MM.1S (cell line): ENCODE data around the gene DUOX1.

Experiments
- DNase-seq: peaks from one replicate; pipeline ENCODE4 v3.0.0-alpha.2; 2015
- H2AFZ ChIP-seq: fragments of 300-600 bp; sonication (generic); 2 replicates; pipeline ENCODE4 v1.6.0; 2016; ENCODE audit warnings: antibody characterized with exemption, low read length
- H3F3A ChIP-seq: fragments of 300-600 bp; sonication (generic); 2 replicates; pipeline ENCODE4 v1.6.1; 2016; ENCODE audit warnings: mild to moderate bottlenecking, antibody characterized with exemption, low read length, moderate library complexity, mixed read lengths; ENCODE audit not compliant: insufficient read depth
- H3K27ac ChIP-seq: fragments of 300-600 bp; sonication (generic); 2 replicates; pipeline ENCODE4 v1.5.1; 2016; ENCODE audit warnings: mild to moderate bottlenecking, low read length
- H3K27me3 ChIP-seq: fragments of 300-600 bp; sonication (generic); replicated peaks from 2 replicates; pipeline ENCODE4 v1.6.0; 2016; ENCODE audit warnings: low read length; ENCODE audit not compliant: insufficient read depth
- H3K36me3 ChIP-seq: fragments of 300-600 bp; sonication (generic); replicated peaks from 2 replicates; pipeline ENCODE4 v1.6.1; 2016; ENCODE audit warnings: mild to moderate bottlenecking, low read length, mixed read lengths; ENCODE audit not compliant: insufficient read depth
- H3K4me1 ChIP-seq: fragments of 300-600 bp; sonication (generic); 2 replicates; pipeline ENCODE4 v1.6.1; 2016; ENCODE audit warnings: low read length, mixed read lengths
- H3K4me2 ChIP-seq: fragments of 300-600 bp; sonication (generic); 2 replicates; pipeline ENCODE4 v1.6.0; 2016; ENCODE audit warnings: low read depth, low read length
- H3K4me3 ChIP-seq: fragments of 300-600 bp; sonication (generic); 2 replicates; pipeline ENCODE4 v1.5.1; 2016; ENCODE audit warnings: low read length, mixed read lengths
- H3K79me2 ChIP-seq: fragments of 300-600 bp; sonication (generic); 2 replicates; pipeline ENCODE4 v1.6.1; 2016; ENCODE audit warnings: mixed run types, low read length, mixed read lengths
- H3K9ac ChIP-seq: fragments of 300-600 bp; sonication (generic); 2 replicates; pipeline ENCODE4 v1.6.1; 2016; ENCODE audit warnings: low read length, mixed read lengths
- H3K9me2 ChIP-seq: fragments of 300-600 bp; sonication (generic); replicated peaks from 2 replicates; pipeline ENCODE4 v1.6.1; 2016; ENCODE audit warnings: mild to moderate bottlenecking, low read length, mixed read lengths; ENCODE audit not compliant: insufficient read depth
- H3K9me3 ChIP-seq: fragments of 300-600 bp; sonication (generic); replicated peaks from 2 replicates; pipeline ENCODE4 v1.6.1; 2016; ENCODE audit warnings: mild to moderate bottlenecking, low read length, mixed read lengths; ENCODE audit not compliant: insufficient read depth
- H4K20me1 ChIP-seq: fragments of 300-600 bp; sonication (generic); 2 replicates; pipeline ENCODE4 v1.6.1; 2016; ENCODE audit warnings: mild to moderate bottlenecking, low read length, moderate library complexity, mixed read lengths; ENCODE audit not compliant: insufficient read depth
- CTCF ChIP-seq: fragments of 300-600 bp; sonication (generic); IDR thresholded peaks from 2 replicates; pipeline ENCODE4 v1.5.1; 2016; ENCODE audit warnings: antibody characterized with exemption, low read length, mixed read lengths
- EZH2 ChIP-seq: fragments of 300-600 bp; sonication (generic); optimal IDR thresholded peaks from 2 replicates; pipeline ENCODE3; 2017; ENCODE audit warnings: low read depth, mild to moderate bottlenecking, antibody characterized with exemption, low read length, mixed read lengths
- EZH2phosphoT487 ChIP-seq: fragments of 300-600 bp; sonication (generic); IDR thresholded peaks from 2 replicates; pipeline ENCODE4 v1.6.1; 2018; ENCODE audit warnings: antibody characterized with exemption, low read length

DUOX1 gene

GRCh38 chr15:45171912-45172311, 42.1 kb downstream of the DUOX1 start:
- Histone ChIP-seq H2AFZ (no peak overlapping the region), H3K79me2 (no peaks in the 10 kb centered on the region), H3K27ac (no peak overlapping the region), H3K9me3 (no peaks in the 10 kb centered on the region), H3K36me3 (no peaks in the 10 kb centered on the region), H3K4me3 (no peak overlapping the region), H4K20me1 (no peaks in the 10 kb centered on the region), H3K4me2 (no peak overlapping the region), H3F3A (peaks cover 3% of the 10 kb centered on the region; the same call in 1 of the 2 replicates), H3K9me2 (no peaks in the 10 kb centered on the region), H3K27me3 (no peaks in the 10 kb centered on the region), H3K9ac (no peak overlapping the region), H3K4me1 (no peaks in the 10 kb centered on the region)
- DNase-seq = no peak
- TF ChIP-seq EZH2 (no peak), CTCF (no peak), EZH2phosphoT487 (no peak)

GRCh38 chr15:45174069-45174468, 44.3 kb downstream of the DUOX1 start:
- Histone ChIP-seq H3K4me1 (no peaks in the 10 kb centered on the region), H3K9me2 (no peaks in the 10 kb centered on the region), H2AFZ (no peak overlapping the region), H3K27me3 (no peaks in the 10 kb centered on the region), H3K9me3 (no peaks in the 10 kb centered on the region), H3K9ac (no peak overlapping the region), H3F3A (no peaks in the 10 kb centered on the region; the same call in 1 of the 2 replicates), H3K36me3 (no peaks in the 10 kb centered on the region), H3K27ac (no peak overlapping the region), H3K79me2 (no peaks in the 10 kb centered on the region), H4K20me1 (no peaks in the 10 kb centered on the region), H3K4me2 (no peak overlapping the region), H3K4me3 (no peak overlapping the region)
- TF ChIP-seq EZH2phosphoT487 (no peak), EZH2 (no peak), CTCF (no peak)
- DNase-seq = no peak

GRCh38 chr15:45174577-45174976, 44.8 kb downstream of the DUOX1 start:
- no peak overlapping the region for H3K9ac ChIP-seq
- no peak overlapping the region for H3K4me2 ChIP-seq
- H3K4me1 ChIP-seq = no peaks in the 10 kb centered on the region
- no peak for DNase-seq
- no peak overlapping the region for H2AFZ ChIP-seq
- no peaks in the 10 kb centered on the region for H3K36me3 ChIP-seq
- H4K20me1 ChIP-seq = no peaks in the 10 kb centered on the region
- H3K9me2 ChIP-seq = no peaks in the 10 kb centered on the region
- no peaks in the 10 kb centered on the region for H3K27me3 ChIP-seq
- H3F3A ChIP-seq = no peaks in the 10 kb centered on the region; the same call in 1 of the 2 replicates
- H3K27ac ChIP-seq = no peak overlapping the region
- TF ChIP-seq CTCF = no peak
- TF ChIP-seq EZH2phosphoT487 = no peak
- TF ChIP-seq EZH2 = no peak
- H3K9me3 ChIP-seq = no peaks in the 10 kb centered on the region
- no peak overlapping the region for H3K4me3 ChIP-seq
- no peaks in the 10 kb centered on the region for H3K79me2 ChIP-seq
